Mucosa of descending colon (tissue), 3 donors: Measurements from ENCODE around the gene HS3ST3B1. TPM values are rescaled to one million over a fixed set of nuclear protein-coding genes. Genes with fewer than 3 reads are reported as not detected.

Experiments
- ATAC-seq: fragments of 200-7000 bp; cut with Tn5 transposase; one replicate; pipeline ENCODE4 v1.9.1; 2020; ENCODE audit warnings: mild to moderate bottlenecking, moderate library complexity
- DNase-seq, 3 donors: peaks; one replicate each; pipeline ENCODE4 v3.0.0-alpha.2; 2020
- H3K36me3 ChIP-seq: fragments of 200-600 bp; one replicate; pipeline ENCODE4 v1.8.0; 2021; ENCODE audit warnings: low read depth, mild to moderate bottlenecking
- H3K4me1 ChIP-seq: fragments of 200-600 bp; one replicate; pipeline ENCODE4 v1.8.0; 2021; ENCODE audit warnings: low read depth, mild to moderate bottlenecking
- H3K4me3 ChIP-seq: fragments of 200-600 bp; one replicate; pipeline ENCODE4 v1.8.0; 2021; ENCODE audit warnings: mild to moderate bottlenecking
- H3K9me3 ChIP-seq: fragments of 200-600 bp; one replicate; pipeline ENCODE4 v1.8.0; 2021; ENCODE audit warnings: mild to moderate bottlenecking
- intact Hi-C, 2 donors: fragments of 100-400 bp; cut with DNase I in 1 of 2; cut with micrococcal nuclease in 1 of 2; formaldehyde crosslinking; loops; one replicate each; pipeline versions ENCODE4 v1.11.0 to v1.11.1; 2022; cut with DNase I, micrococcal nuclease
- total RNA-seq, 3 donors: library from RNA; stranded (reverse); fragmentation: NEBNext Ultra II Directional in 2 of 3; extraction: Animal tissue kit (Norgen Biotek cat#: 25700) in 2 of 3; gene quantifications; one replicate each; pipeline versions ENCODE4 v1.2.1 to v1.2.4, GENCODE V29; 2021 to 2023
- TF ChIP-seq, protein P1 (sequence below): fragments of 200-600 bp; IDR thresholded peaks from one replicate; pipeline ENCODE4 v1.8.0; 2022; ENCODE audit warnings: antibody characterized with exemption, mild to moderate bottlenecking
- donor health status: DM: no; HTN: no; CAD: no; lungs with moderate emphysema.
- donor health status: DM: no; HTN: no; CAD: no.
- donor health status: DM: no; HTN: yes; CAD: no.

HS3ST3B1 gene
- total RNA-seq, 3 donors from 2014 or later, result 1.4 to 1.6 (median 1.5) TPM

DNA sequence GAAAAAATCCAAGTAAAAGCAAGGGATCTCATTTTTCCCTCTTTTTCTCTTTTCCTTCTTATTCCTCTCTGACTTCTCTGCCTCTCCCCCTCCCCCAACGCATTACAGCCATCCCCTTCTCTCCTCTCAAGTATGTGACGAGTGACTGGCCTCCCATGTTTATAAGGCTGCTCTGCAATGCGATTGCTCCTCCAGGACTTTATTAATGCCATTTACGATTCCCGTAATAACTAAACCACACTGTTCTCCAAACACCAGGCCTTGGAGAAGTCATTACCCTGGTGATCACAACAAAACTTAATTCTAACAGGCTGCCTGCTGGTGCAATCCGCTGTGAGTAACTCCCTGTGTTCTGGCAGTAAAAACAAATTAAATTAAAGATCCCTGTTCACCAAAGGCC is 88.8 kb downstream of the HS3ST3B1 start:
- no peak for DNase-seq
- Histone ChIP-seq H3K9me3 (peaks cover 4% of the 10 kb centered on the region), H3K36me3 (no peaks in the 10 kb centered on the region), H3K4me1 (no peaks in the 10 kb centered on the region), H3K4me3 (no peak overlapping the region)
- intact Hi-C loops, result no loop called here
- no peak for ATAC-seq
- TF ChIP-seq, protein P1, sequence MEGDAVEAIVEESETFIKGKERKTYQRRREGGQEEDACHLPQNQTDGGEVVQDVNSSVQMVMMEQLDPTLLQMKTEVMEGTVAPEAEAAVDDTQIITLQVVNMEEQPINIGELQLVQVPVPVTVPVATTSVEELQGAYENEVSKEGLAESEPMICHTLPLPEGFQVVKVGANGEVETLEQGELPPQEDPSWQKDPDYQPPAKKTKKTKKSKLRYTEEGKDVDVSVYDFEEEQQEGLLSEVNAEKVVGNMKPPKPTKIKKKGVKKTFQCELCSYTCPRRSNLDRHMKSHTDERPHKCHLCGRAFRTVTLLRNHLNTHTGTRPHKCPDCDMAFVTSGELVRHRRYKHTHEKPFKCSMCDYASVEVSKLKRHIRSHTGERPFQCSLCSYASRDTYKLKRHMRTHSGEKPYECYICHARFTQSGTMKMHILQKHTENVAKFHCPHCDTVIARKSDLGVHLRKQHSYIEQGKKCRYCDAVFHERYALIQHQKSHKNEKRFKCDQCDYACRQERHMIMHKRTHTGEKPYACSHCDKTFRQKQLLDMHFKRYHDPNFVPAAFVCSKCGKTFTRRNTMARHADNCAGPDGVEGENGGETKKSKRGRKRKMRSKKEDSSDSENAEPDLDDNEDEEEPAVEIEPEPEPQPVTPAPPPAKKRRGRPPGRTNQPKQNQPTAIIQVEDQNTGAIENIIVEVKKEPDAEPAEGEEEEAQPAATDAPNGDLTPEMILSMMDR, result no peak

DNA sequence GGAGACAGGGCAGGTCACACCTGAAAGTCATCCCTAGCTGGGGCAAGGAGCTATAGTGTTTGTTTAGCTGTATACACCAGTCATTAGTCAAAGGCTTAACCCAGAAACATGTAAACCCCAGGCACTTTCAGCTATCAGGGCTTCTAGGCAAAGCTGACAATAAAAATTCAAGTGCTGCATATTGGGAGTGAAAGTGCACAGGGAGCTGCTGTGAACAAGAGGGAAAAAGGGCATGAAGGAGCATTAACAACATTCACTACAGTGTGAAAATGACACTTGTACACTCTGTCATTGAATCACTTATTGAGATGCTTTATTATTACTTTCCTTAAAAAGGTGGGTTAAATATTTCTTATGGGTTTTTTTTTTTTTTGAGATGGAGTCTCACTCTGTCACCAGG is 92.8 kb downstream of the HS3ST3B1 start:
- ATAC-seq (no peak), DNase-seq (no peak)
- no peaks in the 10 kb centered on the region for H3K36me3 ChIP-seq
- TF ChIP-seq, protein P1, result no peak
- intact Hi-C loops, result no loop called here
- peaks cover 4% of the 10 kb centered on the region for H3K9me3 ChIP-seq
- no peak overlapping the region for H3K4me3 ChIP-seq
- H3K4me1 ChIP-seq, result no peaks in the 10 kb centered on the region

DNA sequence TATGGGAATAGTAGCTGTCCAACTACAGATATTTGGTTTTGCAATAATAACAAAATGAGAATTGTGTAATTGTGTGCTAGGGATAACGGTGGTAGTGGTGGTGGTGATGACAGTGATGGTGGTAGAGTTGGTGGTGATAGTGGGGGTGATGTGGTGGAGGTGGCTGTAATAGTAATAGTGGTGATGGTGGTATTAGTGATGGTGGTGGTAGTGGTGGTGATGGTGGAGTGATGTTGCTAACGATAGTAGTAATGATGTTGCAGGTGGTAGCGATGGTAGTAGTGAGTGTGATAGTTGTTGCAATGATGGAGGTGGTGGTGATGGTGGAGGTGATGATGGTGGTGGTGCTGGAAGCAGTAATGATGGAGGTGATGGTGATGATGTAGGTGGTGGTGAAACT is 94.4 kb downstream of the HS3ST3B1 start:
- ATAC-seq, result no peak
- H3K9me3 ChIP-seq, result peaks cover 12% of the 10 kb centered on the region
- no peaks in the 10 kb centered on the region for H3K36me3 ChIP-seq
- intact Hi-C loops, result no loop called here
- no peaks in the 10 kb centered on the region for H3K4me1 ChIP-seq
- H3K4me3 ChIP-seq, result no peak overlapping the region
- DNase-seq, result no peak
- TF ChIP-seq, protein P1, result no peak

DNA sequence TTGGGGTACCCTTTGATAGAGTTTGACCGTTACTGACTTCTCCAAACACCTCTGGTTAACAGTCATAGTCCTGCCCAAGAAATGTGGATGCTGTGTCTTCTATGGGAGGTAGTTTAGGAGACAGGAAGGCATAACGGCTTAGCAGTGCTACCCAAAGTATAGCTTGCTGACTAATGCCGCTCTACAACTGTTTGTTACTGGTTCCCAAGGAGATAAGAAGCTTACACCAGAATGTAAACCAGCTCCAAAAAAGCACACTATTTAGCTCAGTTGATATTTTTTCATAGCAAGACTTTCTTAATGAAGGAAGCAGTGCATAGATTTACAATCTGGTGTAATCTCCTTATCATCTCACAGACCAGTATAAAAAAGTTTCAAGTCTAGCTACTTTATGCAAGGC is 95.7 kb downstream of the HS3ST3B1 start:
- Histone ChIP-seq H3K4me3 (no peak overlapping the region), H3K4me1 (no peaks in the 10 kb centered on the region), H3K9me3 (peaks cover 10% of the 10 kb centered on the region), H3K36me3 (no peaks in the 10 kb centered on the region)
- intact Hi-C loops, result no loop called here
- DNase-seq (no peak), ATAC-seq (peak; percentile 30)
- TF ChIP-seq, protein P1, result no peak

DNA sequence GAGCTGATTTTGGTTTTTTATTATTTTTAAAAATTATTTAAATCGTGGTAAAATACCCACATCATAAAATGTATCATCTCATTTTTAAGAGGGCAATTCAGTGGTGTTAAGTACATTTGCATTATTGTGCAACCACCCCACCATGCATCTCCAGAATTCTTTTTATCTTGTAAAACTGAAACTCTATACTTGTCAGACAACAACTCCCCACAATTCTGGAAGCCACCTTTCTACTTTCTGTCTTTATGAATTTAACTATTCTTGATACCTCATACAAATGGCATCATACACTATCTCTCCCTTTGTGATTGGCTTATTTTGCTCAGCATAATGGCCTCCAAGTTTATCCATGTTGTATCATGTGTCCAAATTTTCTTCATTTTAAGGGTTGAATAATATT is 97.9 kb downstream of the HS3ST3B1 start:
- Histone ChIP-seq H3K4me1 (no peaks in the 10 kb centered on the region), H3K9me3 (peaks cover 8% of the 10 kb centered on the region), H3K4me3 (no peak overlapping the region), H3K36me3 (no peaks in the 10 kb centered on the region)
- no peak for DNase-seq
- TF ChIP-seq, protein P1, result no peak
- no peak for ATAC-seq
- intact Hi-C loops, result no loop called here

Other genes with a start within 250 kb of the HS3ST3B1 start
- 10 to 100 TPM; 24.9 to 36.3 (median 35.5) TPM for gene COX10, start 231.6 kb upstream of the HS3ST3B1 start, total RNA-seq
- not detected for gene CDRT15, start 64.2 kb upstream of the HS3ST3B1 start, total RNA-seq